Muscle layer of colon (tissue), 2 donors: ENCODE data around the gene FAM163A.

Source experiments
- H3K27ac ChIP-seq: one replicate; pipeline ENCODE4 v1.7.0; 2013; ENCODE audit warnings: low read depth, mild to moderate bottlenecking, low read length, moderate library complexity
- H3K27me3 ChIP-seq, 2 donors: one replicate each; pipeline ENCODE4 v1.7.0; 2013; ENCODE audit warnings: low read length in 2 of 2, mild to moderate bottlenecking in 2 of 2; ENCODE audit not compliant: insufficient read depth in 2 of 2, control insufficient read depth in 1 of 2
- H3K36me3 ChIP-seq: one replicate; pipeline ENCODE4 v1.7.0; 2013; ENCODE audit warnings: mild to moderate bottlenecking, low read length; ENCODE audit not compliant: insufficient read depth
- H3K4me1 ChIP-seq: one replicate; pipeline ENCODE4 v1.7.0; 2013; ENCODE audit warnings: mild to moderate bottlenecking, low read length; ENCODE audit not compliant: insufficient read depth
- H3K4me3 ChIP-seq, 2 donors: one replicate each; pipeline ENCODE4 v1.7.0; 2013; ENCODE audit warnings: low read length in 2 of 2, low read depth in 1 of 2, mild to moderate bottlenecking in 1 of 2, moderate library complexity in 1 of 2
- H3K9ac ChIP-seq: one replicate; pipeline ENCODE4 v1.7.0; 2013; ENCODE audit warnings: low read length
- H3K9me3 ChIP-seq: one replicate; pipeline ENCODE4 v1.7.0; 2013; ENCODE audit warnings: mild to moderate bottlenecking, low read length
- donor health status: abdominal sarcoma.
- donor health status: Adenocarcinoma of cecum.

Gene FAM163A

DNA sequence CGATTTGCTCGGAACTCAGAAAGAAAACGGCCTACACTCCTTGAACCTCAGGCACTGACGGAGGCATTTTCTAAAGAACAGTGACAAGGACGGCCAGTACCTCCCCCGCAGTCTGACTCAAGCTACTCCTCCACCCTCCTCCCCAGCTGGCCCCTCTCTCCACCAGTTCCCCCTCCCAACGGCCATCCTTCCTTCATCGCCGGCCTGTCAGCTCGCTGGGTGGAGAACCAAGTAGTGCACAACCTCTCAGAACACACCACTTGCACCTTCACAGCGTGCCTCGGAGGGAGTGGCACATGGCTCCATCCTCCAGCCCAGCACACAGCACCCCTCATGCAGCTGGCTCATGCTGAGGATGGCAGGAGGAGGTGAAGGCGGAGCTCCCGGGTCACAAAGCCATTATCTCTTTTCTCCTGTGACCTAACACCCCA is 75.7 kb downstream of the FAM163A start:
- Histone ChIP-seq H3K9me3 (no peaks in the 10 kb centered on the region), H3K36me3 (no peaks in the 10 kb centered on the region), H3K27me3 (no peaks in the 10 kb centered on the region), H3K4me3 (no peak overlapping the region), H3K27ac (no peak overlapping the region), H3K9ac (no peak overlapping the region), H3K4me1 (peaks cover 15% of the 10 kb centered on the region)

DNA sequence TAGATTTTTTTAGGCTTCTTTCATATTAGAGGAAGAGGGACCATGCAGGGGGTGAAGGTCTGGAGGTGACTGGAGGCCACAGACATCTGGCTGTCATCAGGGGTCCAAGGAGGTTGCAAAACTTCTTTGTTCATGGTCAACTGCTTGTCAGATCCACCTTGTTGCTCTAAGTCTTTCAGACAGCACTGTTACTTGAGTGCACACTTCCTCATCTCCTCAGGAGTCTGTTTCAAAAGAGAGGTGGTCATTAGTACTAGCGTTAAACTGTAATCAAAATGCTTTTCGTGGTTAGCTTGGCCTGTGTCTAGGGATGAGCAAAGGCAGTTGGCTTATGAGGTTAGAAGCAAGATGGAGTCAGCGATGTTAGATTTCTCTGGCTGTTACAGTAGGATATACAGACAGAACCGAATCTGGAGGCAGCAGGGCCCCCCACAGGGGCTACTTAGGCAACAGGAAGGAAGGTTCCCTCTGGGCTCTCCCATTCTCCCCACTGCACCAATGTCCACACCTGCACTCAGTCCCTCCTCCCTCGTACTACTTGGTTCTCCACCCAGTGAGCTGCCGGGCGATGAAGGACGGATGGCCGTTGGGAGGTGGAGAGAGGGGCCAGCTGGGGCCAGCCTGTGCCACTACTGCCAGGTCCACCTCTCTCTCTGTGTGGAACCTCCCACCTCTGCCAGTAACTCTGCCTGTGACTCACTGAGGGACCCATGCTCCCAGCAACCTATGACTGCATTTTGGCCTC is 77.3 kb downstream of the FAM163A start:
- no peaks in the 10 kb centered on the region for H3K27me3 ChIP-seq
- H3K9ac ChIP-seq = no peak overlapping the region
- H3K9me3 ChIP-seq = no peaks in the 10 kb centered on the region
- no peak overlapping the region for H3K4me3 ChIP-seq
- no peak overlapping the region for H3K27ac ChIP-seq
- peaks cover 4% of the 10 kb centered on the region for H3K4me1 ChIP-seq
- no peaks in the 10 kb centered on the region for H3K36me3 ChIP-seq

DNA sequence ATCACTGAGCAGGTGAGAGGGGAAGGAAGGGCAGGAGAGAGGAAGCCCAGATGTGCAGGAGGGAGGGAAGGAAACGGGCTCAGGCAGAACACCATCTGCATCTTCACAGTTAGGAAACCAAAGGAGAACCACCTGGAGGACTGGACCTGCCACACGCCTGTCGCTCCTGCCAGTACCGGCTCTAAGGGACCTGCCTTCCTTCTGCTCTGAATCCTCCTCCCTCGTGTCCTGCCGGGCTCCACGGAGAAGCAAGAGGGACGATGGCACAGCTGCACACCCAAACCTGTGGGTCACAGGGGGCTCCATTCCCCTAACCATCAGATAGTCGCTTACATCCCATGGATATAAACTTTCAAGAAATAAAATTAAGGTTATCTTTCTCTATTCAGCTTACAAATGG is 78.4 kb downstream of the FAM163A start:
- Histone ChIP-seq H3K9me3 (no peaks in the 10 kb centered on the region), H3K27ac (no peak overlapping the region), H3K27me3 (no peaks in the 10 kb centered on the region), H3K9ac (no peak overlapping the region), H3K4me3 (no peak overlapping the region), H3K4me1 (no peaks in the 10 kb centered on the region), H3K36me3 (no peaks in the 10 kb centered on the region)

DNA sequence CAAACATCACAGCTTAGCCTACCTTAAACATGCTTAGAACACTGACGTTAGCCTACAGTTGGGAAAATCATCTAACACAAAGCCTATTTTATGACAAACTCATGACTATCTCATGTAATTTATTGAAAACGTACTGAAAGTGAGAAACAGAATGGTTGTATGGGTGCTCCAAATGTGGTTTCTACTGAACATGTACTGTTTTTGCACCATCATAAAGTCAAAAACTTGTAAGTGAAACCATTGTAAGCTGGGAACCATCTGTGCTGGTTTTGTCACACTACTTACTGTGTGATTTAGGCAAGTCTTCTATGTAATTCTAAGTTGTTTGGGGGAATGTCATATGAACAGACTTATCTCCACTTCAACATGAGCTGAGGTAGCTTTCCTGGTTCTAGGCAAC is 79.0 kb downstream of the FAM163A start:
- H3K4me3 ChIP-seq = no peak overlapping the region
- no peaks in the 10 kb centered on the region for H3K27me3 ChIP-seq
- no peaks in the 10 kb centered on the region for H3K36me3 ChIP-seq
- no peaks in the 10 kb centered on the region for H3K4me1 ChIP-seq
- no peaks in the 10 kb centered on the region for H3K9me3 ChIP-seq
- no peak overlapping the region for H3K9ac ChIP-seq
- H3K27ac ChIP-seq = no peak overlapping the region

DNA sequence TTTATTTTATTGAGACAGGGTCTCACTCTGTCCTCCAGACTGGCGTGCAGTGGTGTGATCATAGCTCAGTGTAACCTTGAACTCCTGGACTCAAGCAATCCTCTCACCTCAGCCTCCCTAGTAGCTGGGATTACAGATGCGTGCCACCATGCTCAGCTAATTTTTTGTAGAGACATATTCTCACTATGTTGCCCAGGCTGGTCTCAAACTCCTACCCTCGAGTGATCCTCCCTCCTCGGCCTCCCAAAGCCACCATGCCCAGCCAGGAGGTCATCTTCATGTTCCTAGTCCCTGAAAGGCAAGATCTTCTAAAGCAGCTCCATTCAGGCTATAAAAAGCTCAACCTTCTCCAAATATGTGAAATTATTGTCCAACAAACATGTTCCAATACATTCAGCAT is 80.6 kb downstream of the FAM163A start:
- Histone ChIP-seq H3K27me3 (no peaks in the 10 kb centered on the region), H3K36me3 (no peaks in the 10 kb centered on the region), H3K9ac (no peak overlapping the region), H3K27ac (no peak overlapping the region), H3K9me3 (no peaks in the 10 kb centered on the region), H3K4me3 (no peak overlapping the region), H3K4me1 (no peaks in the 10 kb centered on the region)

DNA sequence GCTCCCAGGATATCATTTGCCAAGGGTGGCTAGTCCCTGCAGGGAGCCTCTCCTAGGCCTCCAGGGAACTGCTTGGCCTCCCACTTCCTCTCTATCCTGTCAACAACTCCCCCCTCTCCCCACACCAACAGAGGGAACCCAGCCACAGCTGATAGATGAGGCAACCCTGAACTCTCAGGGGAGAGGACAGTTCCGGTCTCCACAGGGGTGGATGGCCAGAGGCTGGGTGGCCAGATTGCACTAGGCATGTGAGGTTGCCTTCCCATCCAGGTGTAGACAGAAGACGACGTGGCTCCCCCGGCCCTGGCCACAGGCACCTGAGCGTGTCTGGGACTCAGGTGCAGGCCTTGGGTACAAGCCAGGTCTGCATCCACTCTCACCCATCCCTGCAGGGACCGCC is 81.2 kb downstream of the FAM163A start:
- Histone ChIP-seq H3K9ac (no peak overlapping the region), H3K27ac (no peak overlapping the region), H3K4me3 (no peak overlapping the region), H3K36me3 (no peaks in the 10 kb centered on the region), H3K27me3 (no peaks in the 10 kb centered on the region), H3K9me3 (no peaks in the 10 kb centered on the region), H3K4me1 (no peaks in the 10 kb centered on the region)

DNA sequence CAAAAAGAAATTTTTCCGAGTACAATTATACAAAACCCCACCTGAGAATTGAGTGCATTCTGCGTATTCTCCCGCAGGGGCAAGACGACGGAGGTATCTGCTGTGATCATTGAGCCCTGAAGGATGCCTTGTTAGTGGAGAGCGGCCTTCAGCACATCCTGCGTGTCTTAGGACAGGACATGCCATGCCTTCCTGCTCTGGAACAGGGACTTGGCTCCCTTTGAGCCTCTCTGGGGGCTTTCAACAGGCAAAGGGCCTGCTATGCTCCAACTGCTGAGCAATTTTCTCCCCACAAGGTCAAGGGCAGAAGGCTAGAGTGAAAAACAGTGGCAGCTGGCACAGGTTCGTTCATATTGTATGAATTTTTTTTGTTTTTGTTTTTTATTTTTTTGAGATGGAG is 82.1 kb downstream of the FAM163A start:
- H3K4me1 ChIP-seq = no peaks in the 10 kb centered on the region
- no peak overlapping the region for H3K9ac ChIP-seq
- H3K36me3 ChIP-seq = no peaks in the 10 kb centered on the region

DNA sequence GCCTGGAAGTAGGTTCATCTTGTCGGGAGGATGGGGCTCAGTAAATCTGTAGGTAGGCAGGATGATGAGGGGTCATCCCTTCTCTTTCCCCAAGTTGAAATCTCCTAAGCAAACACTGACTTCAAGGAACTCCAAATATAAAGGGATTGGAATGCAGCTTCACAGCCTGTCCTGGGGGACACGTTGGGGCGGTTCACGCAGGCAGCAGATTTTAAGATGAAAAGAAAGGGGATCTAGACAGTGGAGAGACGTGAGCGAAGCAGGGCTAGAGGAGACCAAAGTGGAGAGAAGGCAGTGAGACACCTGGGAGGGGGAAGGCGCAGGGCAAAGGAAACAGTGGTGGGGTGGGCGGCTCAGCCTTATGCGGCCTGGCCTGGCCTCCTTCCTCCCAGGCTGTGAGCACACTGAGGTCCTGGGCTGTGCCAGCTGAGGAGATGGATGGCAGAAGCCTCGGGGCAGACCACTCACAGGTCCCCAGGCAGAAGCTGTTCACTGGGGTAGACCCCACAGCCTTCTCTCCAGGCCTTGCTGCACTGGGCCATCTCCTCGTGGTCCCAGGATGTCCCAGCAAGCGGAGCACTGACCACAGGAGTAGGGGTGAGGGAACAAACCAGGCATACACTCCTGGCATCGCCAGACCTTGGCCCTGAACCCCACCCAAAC is 82.8 kb downstream of the FAM163A start:
- Histone ChIP-seq H3K27me3 (no peaks in the 10 kb centered on the region), H3K27ac (no peak overlapping the region)

More for the DNA sequence above, 82.1 kb downstream of the FAM163A start:
- no peaks in the 10 kb centered on the region for H3K9me3 ChIP-seq
- H3K27me3 ChIP-seq = no peaks in the 10 kb centered on the region
- H3K4me3 ChIP-seq = no peak overlapping the region
- no peak overlapping the region for H3K27ac ChIP-seq

DNA sequence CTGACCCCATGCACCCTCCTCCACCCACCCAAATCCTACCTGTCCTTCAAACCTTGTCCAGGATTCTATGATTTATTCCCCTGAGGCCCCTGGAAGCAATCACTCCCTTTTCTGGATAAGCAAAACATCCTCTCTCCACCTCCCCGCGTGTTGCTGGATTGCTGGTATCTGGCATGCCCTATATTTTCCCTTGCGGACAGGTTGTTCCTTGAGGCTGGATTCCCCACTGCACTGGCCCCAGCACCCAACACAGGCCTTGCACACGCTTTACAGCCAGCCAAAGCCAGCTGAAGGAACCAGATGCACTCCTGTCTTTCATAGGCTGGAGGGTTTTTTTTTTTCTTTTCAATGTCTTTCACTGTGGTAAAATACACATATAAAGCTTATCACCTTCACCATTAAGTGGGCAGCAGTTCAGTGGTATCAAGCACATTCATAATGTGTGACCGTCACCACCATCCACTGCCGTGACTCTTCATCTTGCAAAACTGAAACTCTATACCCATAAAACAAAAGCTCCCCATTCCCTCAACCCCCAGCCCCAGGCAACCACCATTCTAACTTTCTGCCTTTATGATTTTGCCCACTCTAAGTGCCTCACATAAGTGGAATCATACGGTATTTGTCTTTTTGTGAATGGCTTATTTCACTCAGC is 83.7 kb downstream of the FAM163A start:
- Histone ChIP-seq H3K27me3 (no peaks in the 10 kb centered on the region), H3K4me3 (no peak overlapping the region), H3K36me3 (no peaks in the 10 kb centered on the region), H3K27ac (no peak overlapping the region), H3K4me1 (no peaks in the 10 kb centered on the region), H3K9me3 (no peaks in the 10 kb centered on the region), H3K9ac (no peak overlapping the region)

More for the DNA sequence above, 82.8 kb downstream of the FAM163A start:
- no peak overlapping the region for H3K4me3 ChIP-seq
- no peak overlapping the region for H3K9ac ChIP-seq
- no peaks in the 10 kb centered on the region for H3K9me3 ChIP-seq
- no peaks in the 10 kb centered on the region for H3K36me3 ChIP-seq
- H3K4me1 ChIP-seq = no peaks in the 10 kb centered on the region

DNA sequence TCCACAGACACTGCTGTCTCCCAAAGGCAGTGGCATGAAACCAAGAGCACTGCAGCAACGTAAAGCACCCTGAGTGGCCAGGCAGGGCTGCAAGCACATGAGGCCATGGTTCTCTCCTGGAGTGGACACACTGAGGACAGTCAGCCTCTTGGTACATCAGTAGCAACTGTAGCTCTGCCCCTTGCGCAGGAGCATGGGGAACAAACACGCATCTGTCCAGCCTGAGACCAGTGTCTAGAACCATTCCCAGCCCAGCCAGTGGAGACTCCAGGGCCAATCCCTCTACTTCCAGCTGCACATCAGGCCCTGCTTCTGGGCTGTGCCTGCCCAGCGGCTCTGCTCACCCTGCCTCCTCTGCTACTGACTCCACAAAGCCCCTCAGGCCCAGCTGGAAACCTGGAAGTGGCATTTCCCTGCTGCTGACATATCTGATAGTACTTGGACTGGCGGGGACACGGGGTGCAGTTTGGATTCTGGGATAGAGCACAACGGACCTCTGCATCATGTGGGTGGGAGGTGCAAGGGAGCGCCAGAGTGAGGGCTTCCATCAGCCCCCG is 85.5 kb downstream of the FAM163A start:
- no peaks in the 10 kb centered on the region for H3K4me1 ChIP-seq
- H3K36me3 ChIP-seq = no peaks in the 10 kb centered on the region
- H3K4me3 ChIP-seq = no peak overlapping the region
- no peaks in the 10 kb centered on the region for H3K9me3 ChIP-seq
- H3K27ac ChIP-seq = no peak overlapping the region
- no peak overlapping the region for H3K9ac ChIP-seq
- H3K27me3 ChIP-seq = no peaks in the 10 kb centered on the region

DNA sequence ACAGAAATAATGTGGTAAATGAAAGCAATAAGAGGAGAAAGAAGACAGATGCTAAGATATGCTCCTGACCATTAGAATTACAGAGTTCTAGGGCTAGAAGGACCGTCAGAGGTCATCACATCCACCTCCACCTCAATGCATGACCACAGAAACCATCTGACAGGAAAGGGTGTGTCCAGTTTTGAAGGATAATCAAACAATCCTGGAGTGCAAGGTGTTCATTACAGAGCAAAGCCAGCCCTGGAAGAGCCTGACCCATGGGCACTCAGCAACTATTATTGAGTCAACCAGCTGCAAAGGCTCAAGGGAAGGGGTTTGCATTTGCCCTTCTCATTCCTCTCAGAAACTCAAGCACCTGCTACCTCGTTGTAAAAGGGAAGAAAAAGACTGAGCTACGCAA is 88.1 kb downstream of the FAM163A start:
- H3K9me3 ChIP-seq = no peaks in the 10 kb centered on the region
- no peak overlapping the region for H3K27ac ChIP-seq
- no peaks in the 10 kb centered on the region for H3K27me3 ChIP-seq
- H3K9ac ChIP-seq = no peak overlapping the region
- H3K4me1 ChIP-seq = no peaks in the 10 kb centered on the region
- H3K36me3 ChIP-seq = no peaks in the 10 kb centered on the region
- no peak overlapping the region for H3K4me3 ChIP-seq
